GM23338 (cell line): Measurements from ENCODE around the gene CD84. TPM values are rescaled to one million over a fixed set of nuclear protein-coding genes. Genes with fewer than 3 reads are reported as not detected.

Source experiments
- ATAC-seq: fragments of 200-7000 bp; cut with Tn5 transposase; 3 replicates; pipeline ENCODE4 v1.9.1; 2020
- DNase-seq: peaks from one replicate; pipeline ENCODE4 v3.0.0-alpha.2; 2015; ENCODE audit warnings: low spot score
- H2AFZ ChIP-seq: fragments of 200-600 bp; sonication (generic); 2 replicates; pipeline ENCODE4 v1.8.0; 2016; ENCODE audit warnings: antibody characterized with exemption, mild to moderate bottlenecking, moderate library complexity
- H3F3A ChIP-seq: fragments of 200-600 bp; sonication (generic); replicated peaks from 2 replicates; pipeline ENCODE4 v1.8.0; 2017; ENCODE audit warnings: antibody characterized with exemption, mixed run types, low read depth
- H3K27ac ChIP-seq: fragments of 200-600 bp; sonication (generic); 2 replicates; pipeline ENCODE4 v1.6.1; 2016; ENCODE audit warnings: low read depth
- H3K27me3 ChIP-seq: fragments of 200-600 bp; sonication (generic); 2 replicates; pipeline ENCODE4 v1.8.0; 2016; ENCODE audit warnings: mild to moderate bottlenecking, mixed run types, moderate library complexity; ENCODE audit not compliant: insufficient read depth
- H3K36me3 ChIP-seq: fragments of 200-600 bp; sonication (generic); 2 replicates; pipeline ENCODE4 v1.8.0; 2016; ENCODE audit warnings: mild to moderate bottlenecking; ENCODE audit not compliant: insufficient read depth
- H3K4me1 ChIP-seq: fragments of 200-600 bp; sonication (generic); 2 replicates; pipeline ENCODE4 v1.8.0; 2016; ENCODE audit warnings: mild to moderate bottlenecking, moderate library complexity; ENCODE audit not compliant: insufficient read depth
- H3K4me2 ChIP-seq: fragments of 200-600 bp; sonication (generic); 2 replicates; pipeline ENCODE4 v1.7.1; 2017; ENCODE audit warnings: mixed run types
- H3K4me3 ChIP-seq: fragments of 200-600 bp; sonication (generic); 2 replicates; pipeline ENCODE4 v1.6.1; 2016; ENCODE audit warnings: mixed run types
- H3K79me2 ChIP-seq: fragments of 200-600 bp; sonication (generic); replicated peaks from 2 replicates; pipeline ENCODE4 v1.8.0; 2017; ENCODE audit warnings: mild to moderate bottlenecking; ENCODE audit not compliant: insufficient read depth
- H3K9me2 ChIP-seq: fragments of 200-600 bp; sonication (generic); 2 replicates; pipeline ENCODE4 v1.8.0; 2017; ENCODE audit not compliant: insufficient read depth
- H4K20me1 ChIP-seq: fragments of 200-600 bp; sonication (generic); replicated peaks from 2 replicates; pipeline ENCODE4 v1.8.0; 2017; ENCODE audit warnings: mild to moderate bottlenecking; ENCODE audit not compliant: insufficient read depth
- H3K27ac Mint-ChIP-seq: 2 replicates; pipeline ENCODE4 v1.8.0; 2020; ENCODE audit warnings: inconsistent platforms, mild to moderate bottlenecking, moderate library complexity, mixed read lengths
- H3K27me3 Mint-ChIP-seq: 3 replicates; pipeline ENCODE4 v1.8.0; 2022; ENCODE audit warnings: low read depth, mild to moderate bottlenecking, moderate library complexity, mixed read lengths, inconsistent platforms; ENCODE audit not compliant: insufficient read depth, poor library complexity
- H3K36me3 Mint-ChIP-seq: 3 replicates; pipeline ENCODE4 v1.8.0; 2021; ENCODE audit warnings: low read depth, mild to moderate bottlenecking, inconsistent platforms, moderate library complexity, mixed read lengths
- H3K4me1 Mint-ChIP-seq: 3 replicates; pipeline ENCODE4 v1.8.0; 2020; ENCODE audit warnings: mild to moderate bottlenecking, inconsistent platforms, mixed read lengths
- H3K4me3 Mint-ChIP-seq: 3 replicates; pipeline ENCODE4 v1.8.0; 2021; ENCODE audit warnings: moderate library complexity, mild to moderate bottlenecking, inconsistent platforms, mixed read lengths
- H3K9me3 Mint-ChIP-seq: 3 replicates; pipeline ENCODE4 v1.8.0; 2020; ENCODE audit warnings: moderate library complexity, mild to moderate bottlenecking, inconsistent platforms, mixed read lengths
- CREB1 ChIP-seq: fragments of 250-450 bp; sonication (Bioruptor Pico); IDR thresholded peaks from 2 replicates; pipeline ENCODE4 v1.5.0; 2020; ENCODE audit warnings: low read depth, mild to moderate bottlenecking, moderate library complexity
- EZH2 ChIP-seq: fragments of 200-600 bp; sonication (generic); IDR thresholded peaks from one replicate; pipeline ENCODE4 v1.8.0; 2017; ENCODE audit warnings: antibody characterized with exemption, mild to moderate bottlenecking, low read depth; ENCODE audit not compliant: unreplicated experiment
- EZH2phosphoT487 ChIP-seq: fragments of 200-600 bp; sonication (generic); IDR thresholded peaks from one replicate; pipeline ENCODE4 v1.8.1; 2018; ENCODE audit warnings: antibody characterized with exemption; ENCODE audit not compliant: unreplicated experiment
- JUNB ChIP-seq: IDR thresholded peaks from one replicate; pipeline ENCODE4 v1.6.1; 2016; ENCODE audit warnings: antibody characterized with exemption; ENCODE audit not compliant: unreplicated experiment
- NANOG ChIP-seq: IDR thresholded peaks from 2 replicates; pipeline ENCODE4 v1.6.1; 2016; ENCODE audit warnings: antibody characterized with exemption, borderline replicate concordance
- STAT1 ChIP-seq: IDR thresholded peaks from one replicate; pipeline ENCODE4 v1.6.1; 2016; ENCODE audit warnings: antibody characterized with exemption; ENCODE audit not compliant: unreplicated experiment
- ZNF331 ChIP-seq: fragments of 250-450 bp; sonication (Bioruptor Pico); IDR thresholded peaks from 2 replicates; pipeline ENCODE4 v1.5.0; 2020; ENCODE audit warnings: low read depth, mild to moderate bottlenecking, moderate library complexity
- polyA plus RNA-seq: library from polyadenylated mRNA; unstranded; fragments of >200 nt; fragmentation: Nextera tagmentation; extraction: Ambion mirVana; gene quantifications from 2 replicates; pipeline ENCODE4 v1.2.1, GENCODE V29; 2016
- total RNA-seq: library from RNA; depleted of rRNA; stranded (reverse); fragments of >200 nt; shearing (Covaris generic); gene quantifications from 2 replicates; pipeline ENCODE4 v1.2.3, GENCODE V29; 2014
- TF ChIP-seq, protein P1 (sequence below): fragments of 250-450 bp; sonication (Bioruptor Pico); IDR thresholded peaks from 2 replicates; pipeline ENCODE4 v1.5.0; 2020; ENCODE audit warnings: mild to moderate bottlenecking, moderate library complexity

CD84 gene
- total and polyA plus RNA-seq, 2 experiments from 2014 or later, result not detected

DNA sequence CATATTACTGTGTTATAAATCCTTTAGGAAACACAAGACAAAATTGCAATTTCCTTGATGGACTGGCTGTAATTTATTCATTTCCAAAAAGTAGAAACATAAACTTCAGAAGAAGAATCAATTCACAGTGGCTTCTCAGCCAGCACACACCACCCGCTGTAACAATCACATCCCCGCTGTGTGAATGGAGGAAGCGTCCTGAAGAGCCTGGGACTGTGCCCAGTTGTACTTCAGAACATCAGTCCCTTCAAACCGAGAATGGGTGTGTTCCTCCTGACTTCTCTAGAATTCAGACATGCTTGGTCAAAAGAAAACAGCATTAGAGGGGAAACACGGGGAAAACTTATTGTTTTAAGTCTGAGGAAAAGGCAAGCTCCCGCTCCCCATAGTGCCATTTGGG is 28.8 kb upstream of the CD84 start:
- Histone ChIP-seq H3K4me2 (no peak overlapping the region), H3K27ac (no peak overlapping the region), H3K4me1 (no peaks in the 10 kb centered on the region), H3K27me3 (no peaks in the 10 kb centered on the region), H4K20me1 (no peaks in the 10 kb centered on the region), H3K4me3 (no peak overlapping the region), H2AFZ (peak overlapping the region; percentile 80), H3K9me2 (no peaks in the 10 kb centered on the region), H3F3A (no peaks in the 10 kb centered on the region), H3K36me3 (no peaks in the 10 kb centered on the region), H3K79me2 (no peaks in the 10 kb centered on the region)
- H3K9me3 Mint-ChIP-seq, result peaks cover 5% of the 10 kb centered on the region; the same call in 1 of the 3 replicates
- no peak for TF ChIP-seq JUNB
- no peaks in the 10 kb centered on the region for H3K27me3 Mint-ChIP-seq
- H3K4me1 Mint-ChIP-seq, result peaks cover 9% of the 10 kb centered on the region; the same call in 2 of the 3 replicates
- DNase-seq, result no peak
- ATAC-seq, result no peak
- no peaks in the 10 kb centered on the region for H3K36me3 Mint-ChIP-seq
- H3K27ac Mint-ChIP-seq, result no peak overlapping the region
- no peak overlapping the region for H3K4me3 Mint-ChIP-seq

DNA sequence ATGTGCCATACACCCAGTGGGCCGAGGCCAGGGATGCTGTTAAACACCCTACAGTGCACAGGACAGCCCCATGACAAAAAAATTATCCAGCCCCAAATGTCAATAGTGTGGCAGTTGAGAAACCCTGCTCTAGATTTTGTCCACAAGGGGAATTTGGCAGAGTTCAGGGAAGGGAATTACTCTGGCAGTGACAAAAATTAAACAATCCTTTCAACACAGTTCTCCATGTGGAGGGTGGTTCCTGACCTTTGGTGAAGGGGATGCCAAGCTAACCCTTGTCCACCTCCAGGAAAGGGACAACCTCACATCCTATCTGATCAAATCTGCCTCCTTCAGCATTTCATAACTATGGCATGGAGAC is 28.4 kb upstream of the CD84 start:
- H3K27me3 ChIP-seq, result no peaks in the 10 kb centered on the region
- peaks cover 9% of the 10 kb centered on the region; the same call in 2 of the 3 replicates for H3K4me1 Mint-ChIP-seq
- H3K79me2 ChIP-seq, result no peaks in the 10 kb centered on the region
- peaks cover 8% of the 10 kb centered on the region; the same call in 1 of the 3 replicates for H3K9me3 Mint-ChIP-seq
- H3K4me3 ChIP-seq, result no peak overlapping the region
- no peaks in the 10 kb centered on the region for H4K20me1 ChIP-seq
- ATAC-seq, result no peak
- H3K4me2 ChIP-seq, result no peak overlapping the region
- no peaks in the 10 kb centered on the region for H3F3A ChIP-seq
- H3K27me3 Mint-ChIP-seq, result no peaks in the 10 kb centered on the region
- no peak overlapping the region for H3K27ac ChIP-seq
- no peak for DNase-seq
- H2AFZ ChIP-seq, result peak overlapping the region; percentile 80; the same call in 1 of the 2 replicates
- H3K4me3 Mint-ChIP-seq, result no peak overlapping the region
- H3K9me2 ChIP-seq, result no peaks in the 10 kb centered on the region
- H3K27ac Mint-ChIP-seq, result no peak overlapping the region
- no peaks in the 10 kb centered on the region for H3K36me3 ChIP-seq
- H3K36me3 Mint-ChIP-seq, result peaks cover 2% of the 10 kb centered on the region; the same call in 1 of the 3 replicates
- no peak for TF ChIP-seq EZH2phosphoT487
- no peak for TF ChIP-seq CREB1 (CRISPR knock-in tag)
- no peak for TF ChIP-seq ZNF331 (CRISPR knock-in tag)
- no peak for TF ChIP-seq EZH2
- TF ChIP-seq, protein P1, sequence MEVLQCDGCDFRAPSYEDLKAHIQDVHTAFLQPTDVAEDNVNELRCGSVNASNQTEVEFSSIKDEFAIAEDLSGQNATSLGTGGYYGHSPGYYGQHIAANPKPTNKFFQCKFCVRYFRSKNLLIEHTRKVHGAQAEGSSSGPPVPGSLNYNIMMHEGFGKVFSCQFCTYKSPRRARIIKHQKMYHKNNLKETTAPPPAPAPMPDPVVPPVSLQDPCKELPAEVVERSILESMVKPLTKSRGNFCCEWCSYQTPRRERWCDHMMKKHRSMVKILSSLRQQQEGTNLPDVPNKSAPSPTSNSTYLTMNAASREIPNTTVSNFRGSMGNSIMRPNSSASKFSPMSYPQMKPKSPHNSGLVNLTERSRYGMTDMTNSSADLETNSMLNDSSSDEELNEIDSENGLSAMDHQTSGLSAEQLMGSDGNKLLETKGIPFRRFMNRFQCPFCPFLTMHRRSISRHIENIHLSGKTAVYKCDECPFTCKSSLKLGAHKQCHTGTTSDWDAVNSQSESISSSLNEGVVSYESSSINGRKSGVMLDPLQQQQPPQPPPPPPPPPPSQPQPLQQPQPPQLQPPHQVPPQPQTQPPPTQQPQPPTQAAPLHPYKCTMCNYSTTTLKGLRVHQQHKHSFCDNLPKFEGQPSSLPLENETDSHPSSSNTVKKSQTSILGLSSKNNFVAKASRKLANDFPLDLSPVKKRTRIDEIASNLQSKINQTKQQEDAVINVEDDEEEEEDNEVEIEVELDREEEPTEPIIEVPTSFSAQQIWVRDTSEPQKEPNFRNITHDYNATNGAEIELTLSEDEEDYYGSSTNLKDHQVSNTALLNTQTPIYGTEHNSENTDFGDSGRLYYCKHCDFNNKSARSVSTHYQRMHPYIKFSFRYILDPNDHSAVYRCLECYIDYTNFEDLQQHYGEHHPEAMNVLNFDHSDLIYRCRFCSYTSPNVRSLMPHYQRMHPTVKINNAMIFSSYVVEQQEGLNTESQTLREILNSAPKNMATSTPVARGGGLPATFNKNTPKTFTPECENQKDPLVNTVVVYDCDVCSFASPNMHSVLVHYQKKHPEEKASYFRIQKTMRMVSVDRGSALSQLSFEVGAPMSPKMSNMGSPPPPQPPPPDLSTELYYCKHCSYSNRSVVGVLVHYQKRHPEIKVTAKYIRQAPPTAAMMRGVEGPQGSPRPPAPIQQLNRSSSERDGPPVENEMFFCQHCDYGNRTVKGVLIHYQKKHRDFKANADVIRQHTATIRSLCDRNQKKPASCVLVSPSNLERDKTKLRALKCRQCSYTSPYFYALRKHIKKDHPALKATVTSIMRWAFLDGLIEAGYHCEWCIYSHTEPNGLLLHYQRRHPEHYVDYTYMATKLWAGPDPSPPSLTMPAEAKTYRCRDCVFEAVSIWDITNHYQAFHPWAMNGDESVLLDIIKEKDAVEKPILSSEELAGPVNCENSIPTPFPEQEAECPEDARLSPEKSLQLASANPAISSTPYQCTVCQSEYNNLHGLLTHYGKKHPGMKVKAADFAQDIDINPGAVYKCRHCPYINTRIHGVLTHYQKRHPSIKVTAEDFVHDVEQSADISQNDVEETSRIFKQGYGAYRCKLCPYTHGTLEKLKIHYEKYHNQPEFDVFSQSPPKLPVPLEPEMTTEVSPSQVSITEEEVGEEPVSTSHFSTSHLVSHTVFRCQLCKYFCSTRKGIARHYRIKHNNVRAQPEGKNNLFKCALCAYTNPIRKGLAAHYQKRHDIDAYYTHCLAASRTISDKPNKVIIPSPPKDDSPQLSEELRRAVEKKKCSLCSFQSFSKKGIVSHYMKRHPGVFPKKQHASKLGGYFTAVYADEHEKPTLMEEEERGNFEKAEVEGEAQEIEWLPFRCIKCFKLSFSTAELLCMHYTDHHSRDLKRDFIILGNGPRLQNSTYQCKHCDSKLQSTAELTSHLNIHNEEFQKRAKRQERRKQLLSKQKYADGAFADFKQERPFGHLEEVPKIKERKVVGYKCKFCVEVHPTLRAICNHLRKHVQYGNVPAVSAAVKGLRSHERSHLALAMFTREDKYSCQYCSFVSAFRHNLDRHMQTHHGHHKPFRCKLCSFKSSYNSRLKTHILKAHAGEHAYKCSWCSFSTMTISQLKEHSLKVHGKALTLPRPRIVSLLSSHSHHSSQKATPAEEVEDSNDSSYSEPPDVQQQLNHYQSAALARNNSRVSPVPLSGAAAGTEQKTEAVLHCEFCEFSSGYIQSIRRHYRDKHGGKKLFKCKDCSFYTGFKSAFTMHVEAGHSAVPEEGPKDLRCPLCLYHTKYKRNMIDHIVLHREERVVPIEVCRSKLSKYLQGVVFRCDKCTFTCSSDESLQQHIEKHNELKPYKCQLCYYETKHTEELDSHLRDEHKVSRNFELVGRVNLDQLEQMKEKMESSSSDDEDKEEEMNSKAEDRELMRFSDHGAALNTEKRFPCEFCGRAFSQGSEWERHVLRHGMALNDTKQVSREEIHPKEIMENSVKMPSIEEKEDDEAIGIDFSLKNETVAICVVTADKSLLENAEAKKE (CRISPR knock-in tag), result no peak
- TF ChIP-seq JUNB, result no peak
- no peak for TF ChIP-seq STAT1
- TF ChIP-seq NANOG, result no peak
- no peaks in the 10 kb centered on the region for H3K4me1 ChIP-seq
